GM19351 (cell line): Measurements from ENCODE around the gene MT1X.
"Not testable (repeated sequence)": the region's sequence is repeated elsewhere in the genome, so short reads cannot be mapped to it uniquely, and the experiment has no call there.

ENCODE experiments used
- ATAC-seq: cut with Tn5 transposase; IDR thresholded peaks from one replicate; pipeline ENCODE4 v1.9.1; 2021; ENCODE audit warnings: mild to moderate bottlenecking, moderate library complexity; ENCODE audit not compliant: unreplicated experiment

MT1X gene

GRCh38 chr16:56652600-56652999, 29.7 kb upstream of the MT1X start:
- ATAC-seq: no peak

GRCh38 chr16:56653218-56653617, 29.1 kb upstream of the MT1X start:
- ATAC-seq: no peak

GRCh38 chr16:56657555-56658326, 24.5 kb upstream of the MT1X start, which contains the start of gene MT1F:
TSS of gene MT1F (plus strand) at chr16:56657959. CDS start at chr16:56658059, 100 bp downstream.
- ATAC-seq: no peak

- ATAC-seq: no peak
Observed at GRCh38 chr16:56658327-56658875, 23.9 kb upstream of the MT1X start.

GRCh38 chr16:56662357-56663354, 19.6 kb upstream of the MT1X start:
- ATAC-seq: no peak

- no peak for ATAC-seq
Observed at GRCh38 chr16:56664506-56664905, 17.8 kb upstream of the MT1X start.

- ATAC-seq: not testable (repeated sequence)
Observed at GRCh38 chr16:56665286-56666261, 16.7 kb upstream of the MT1X start.

GRCh38 chr16:56667581-56668571, 14.4 kb upstream of the MT1X start, which contains the start of gene MT1G:
TSS of gene MT1G (minus strand) at chr16:56668065. CDS start at chr16:56667993, 72 bp downstream.
- no peak for ATAC-seq

GRCh38 chr16:56669005-56669839, 13.0 kb upstream of the MT1X start, which contains the start of gene MT1H:
TSS of gene MT1H (plus strand) at chr16:56669814. CDS start at chr16:56669885, 71 bp downstream.
- ATAC-seq: no peak

GRCh38 chr16:56669840-56670619, 12.2 kb upstream of the MT1X start:
- ATAC-seq: no peak

GRCh38 chr16:56670620-56670934, 11.7 kb upstream of the MT1X start:
- ATAC-seq: no peak

GRCh38 chr16:56671691-56672090, 10.6 kb upstream of the MT1X start:
- ATAC-seq: not testable (repeated sequence)

- ATAC-seq: not testable (repeated sequence)
Observed at GRCh38 chr16:56672171-56672570, 10.1 kb upstream of the MT1X start.

- no peak for ATAC-seq
Observed at GRCh38 chr16:56672761-56673536, 9.3 kb upstream of the MT1X start.

- no peak for ATAC-seq
Observed at GRCh38 chr16:56673921-56674320, 8.3 kb upstream of the MT1X start.

- not testable (repeated sequence) for ATAC-seq
Observed at GRCh38 chr16:56674570-56674969, 7.7 kb upstream of the MT1X start.
